ENCODE data around the gene NCLN.
A peak's percentile ranks its signal among the peaks of the same experiment; 100 is the strongest.
"Not testable (repeated sequence)": the region's sequence is repeated elsewhere in the genome, so short reads cannot be mapped to it uniquely, and the experiment has no call there.

Gene NCLN

GRCh38 chr19:3159565-3159964 lies 26.2 kb upstream of the NCLN start:
- no peak overlapping the region for H3K4me3 ChIP-seq (ENCODE audit: low read length)
- H3K9me3 ChIP-seq (ENCODE audit: control insufficient read depth, low read depth, low read length) = no peaks in the 10 kb centered on the region
- H3K9ac ChIP-seq (ENCODE audit: low read length) = no peak overlapping the region
- no peak overlapping the region for H3K27ac ChIP-seq (ENCODE audit: low read length)
- H3K4me1 ChIP-seq (ENCODE audit: control insufficient read depth, low read depth, low read length) = no peaks in the 10 kb centered on the region
- peaks cover 7% of the 10 kb centered on the region for H3K27me3 ChIP-seq (ENCODE audit: control insufficient read depth, insufficient read depth, low read length)
- H3K36me3 ChIP-seq (ENCODE audit: control insufficient read depth, low read depth, low read length) = no peaks in the 10 kb centered on the region

GRCh38 chr19:3160219-3160618 lies 25.5 kb upstream of the NCLN start:
- Histone ChIP-seq H3K4me3 (ENCODE audit: low read length) (no peak overlapping the region), H3K4me1 (ENCODE audit: control insufficient read depth, low read depth, low read length) (no peaks in the 10 kb centered on the region), H3K36me3 (ENCODE audit: control insufficient read depth, low read depth, low read length) (no peaks in the 10 kb centered on the region), H3K27me3 (ENCODE audit: control insufficient read depth, insufficient read depth, low read length) (peaks cover 7% of the 10 kb centered on the region), H3K9me3 (ENCODE audit: control insufficient read depth, low read depth, low read length) (no peaks in the 10 kb centered on the region), H3K9ac (ENCODE audit: low read length) (no peak overlapping the region), H3K27ac (ENCODE audit: low read length) (no peak overlapping the region)

GRCh38 chr19:3161453-3161852 lies 24.3 kb upstream of the NCLN start:
- H3K9me3 ChIP-seq (ENCODE audit: control insufficient read depth, low read depth, low read length) = no peaks in the 10 kb centered on the region
- peaks cover 7% of the 10 kb centered on the region for H3K27me3 ChIP-seq (ENCODE audit: control insufficient read depth, insufficient read depth, low read length)
- H3K36me3 ChIP-seq (ENCODE audit: control insufficient read depth, low read depth, low read length) = no peaks in the 10 kb centered on the region
- no peak overlapping the region for H3K4me3 ChIP-seq (ENCODE audit: low read length)
- no peaks in the 10 kb centered on the region for H3K4me1 ChIP-seq (ENCODE audit: control insufficient read depth, low read depth, low read length)
- no peak overlapping the region for H3K9ac ChIP-seq (ENCODE audit: low read length)
- no peak overlapping the region for H3K27ac ChIP-seq (ENCODE audit: low read length)

- H3K4me3 ChIP-seq (ENCODE audit: low read length) = no peak overlapping the region
- H3K9me3 ChIP-seq (ENCODE audit: control insufficient read depth, low read depth, low read length) = no peaks in the 10 kb centered on the region
- H3K4me1 ChIP-seq (ENCODE audit: control insufficient read depth, low read depth, low read length) = no peaks in the 10 kb centered on the region
- no peak overlapping the region for H3K27ac ChIP-seq (ENCODE audit: low read length)
- H3K27me3 ChIP-seq (ENCODE audit: control insufficient read depth, insufficient read depth, low read length) = peaks cover 7% of the 10 kb centered on the region
- no peaks in the 10 kb centered on the region for H3K36me3 ChIP-seq (ENCODE audit: control insufficient read depth, low read depth, low read length)
- H3K9ac ChIP-seq (ENCODE audit: low read length) = no peak overlapping the region
Observed at GRCh38 chr19:3162418-3163229, 23.1 kb upstream of the NCLN start.

- H3K27ac ChIP-seq (ENCODE audit: low read length) = no peak overlapping the region
- no peak overlapping the region for H3K9ac ChIP-seq (ENCODE audit: low read length)
- peak overlapping the region; percentile 26 for H3K4me3 ChIP-seq (ENCODE audit: low read length)
- no peaks in the 10 kb centered on the region for H3K9me3 ChIP-seq (ENCODE audit: control insufficient read depth, low read depth, low read length)
- no peaks in the 10 kb centered on the region for H3K36me3 ChIP-seq (ENCODE audit: control insufficient read depth, low read depth, low read length)
- H3K27me3 ChIP-seq (ENCODE audit: control insufficient read depth, insufficient read depth, low read length) = peaks cover 7% of the 10 kb centered on the region
- no peaks in the 10 kb centered on the region for H3K4me1 ChIP-seq (ENCODE audit: control insufficient read depth, low read depth, low read length)
Observed at GRCh38 chr19:3163230-3163886, 22.4 kb upstream of the NCLN start.

GRCh38 chr19:3163943-3164342 lies 21.8 kb upstream of the NCLN start:
- H3K27ac ChIP-seq (ENCODE audit: low read length) = no peak overlapping the region
- no peaks in the 10 kb centered on the region for H3K9me3 ChIP-seq (ENCODE audit: control insufficient read depth, low read depth, low read length)
- peaks cover 7% of the 10 kb centered on the region for H3K27me3 ChIP-seq (ENCODE audit: control insufficient read depth, insufficient read depth, low read length)
- H3K4me3 ChIP-seq (ENCODE audit: low read length) = peak overlapping the region; percentile 26
- no peaks in the 10 kb centered on the region for H3K36me3 ChIP-seq (ENCODE audit: control insufficient read depth, low read depth, low read length)
- no peak overlapping the region for H3K9ac ChIP-seq (ENCODE audit: low read length)
- no peaks in the 10 kb centered on the region for H3K4me1 ChIP-seq (ENCODE audit: control insufficient read depth, low read depth, low read length)

- Histone ChIP-seq H3K27ac (ENCODE audit: low read length) (no peak overlapping the region), H3K9ac (ENCODE audit: low read length) (no peak overlapping the region), H3K4me3 (ENCODE audit: low read length) (no peak overlapping the region), H3K9me3 (ENCODE audit: control insufficient read depth, low read depth, low read length) (no peaks in the 10 kb centered on the region), H3K27me3 (ENCODE audit: control insufficient read depth, insufficient read depth, low read length) (peaks cover 7% of the 10 kb centered on the region), H3K4me1 (ENCODE audit: control insufficient read depth, low read depth, low read length) (no peaks in the 10 kb centered on the region), H3K36me3 (ENCODE audit: control insufficient read depth, low read depth, low read length) (no peaks in the 10 kb centered on the region)
Observed at GRCh38 chr19:3167533-3168272, 18.0 kb upstream of the NCLN start.

- no peaks in the 10 kb centered on the region for H3K27me3 ChIP-seq (ENCODE audit: control insufficient read depth, insufficient read depth, low read length)
- no peaks in the 10 kb centered on the region for H3K9me3 ChIP-seq (ENCODE audit: control insufficient read depth, low read depth, low read length)
- no peak overlapping the region for H3K4me3 ChIP-seq (ENCODE audit: low read length)
- H3K27ac ChIP-seq (ENCODE audit: low read length) = no peak overlapping the region
- H3K36me3 ChIP-seq (ENCODE audit: control insufficient read depth, low read depth, low read length) = no peaks in the 10 kb centered on the region
- no peaks in the 10 kb centered on the region for H3K4me1 ChIP-seq (ENCODE audit: control insufficient read depth, low read depth, low read length)
- no peak overlapping the region for H3K9ac ChIP-seq (ENCODE audit: low read length)
Observed at GRCh38 chr19:3171894-3172672, 13.6 kb upstream of the NCLN start.

- not testable (repeated sequence) for H3K27ac ChIP-seq (ENCODE audit: low read length); H3K9me3 ChIP-seq (ENCODE audit: control insufficient read depth, low read depth, low read length); H3K27me3 ChIP-seq (ENCODE audit: control insufficient read depth, insufficient read depth, low read length)
Observed at GRCh38 chr19:3172673-3173000, 13.1 kb upstream of the NCLN start.

GRCh38 chr19:3175781-3176714 lies 9.7 kb upstream of the NCLN start:
- Histone ChIP-seq H3K27ac (ENCODE audit: low read length) (no peak overlapping the region), H3K4me1 (ENCODE audit: control insufficient read depth, low read depth, low read length) (no peaks in the 10 kb centered on the region), H3K9me3 (ENCODE audit: control insufficient read depth, low read depth, low read length) (no peaks in the 10 kb centered on the region), H3K4me3 (ENCODE audit: low read length) (no peak overlapping the region), H3K9ac (ENCODE audit: low read length) (no peak overlapping the region), H3K36me3 (ENCODE audit: control insufficient read depth, low read depth, low read length) (no peaks in the 10 kb centered on the region), H3K27me3 (ENCODE audit: control insufficient read depth, insufficient read depth, low read length) (no peaks in the 10 kb centered on the region)

More at GRCh38 chr19:3172673-3173000, 13.1 kb upstream of the NCLN start:
- H3K4me3 ChIP-seq (ENCODE audit: low read length); H3K9ac ChIP-seq (ENCODE audit: low read length); H3K4me1 ChIP-seq (ENCODE audit: control insufficient read depth, low read depth, low read length); H3K36me3 ChIP-seq (ENCODE audit: control insufficient read depth, low read depth, low read length): not testable (repeated sequence)
